ENCODE data around the gene NOL9.
"Not testable (repeated sequence)": the region's sequence is repeated elsewhere in the genome, so short reads cannot be mapped to it uniquely, and the experiment has no call there.

Gene NOL9

DNA sequence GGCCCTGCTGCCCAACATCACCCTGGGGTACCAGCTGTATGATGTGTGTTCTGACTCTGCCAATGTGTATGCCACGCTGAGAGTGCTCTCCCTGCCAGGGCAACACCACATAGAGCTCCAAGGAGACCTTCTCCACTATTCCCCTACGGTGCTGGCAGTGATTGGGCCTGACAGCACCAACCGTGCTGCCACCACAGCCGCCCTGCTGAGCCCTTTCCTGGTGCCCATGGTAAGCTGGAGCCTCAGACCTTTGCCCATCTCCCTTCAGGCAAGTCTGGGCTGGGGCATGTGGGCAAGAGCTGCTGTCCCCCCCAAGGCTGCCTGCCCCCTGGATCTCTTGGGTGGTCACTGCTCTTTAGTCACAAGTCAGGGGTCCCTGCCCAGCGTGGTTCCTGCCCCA is 16.7 kb upstream of the NOL9 start:
- no peak for DNase-seq

DNA sequence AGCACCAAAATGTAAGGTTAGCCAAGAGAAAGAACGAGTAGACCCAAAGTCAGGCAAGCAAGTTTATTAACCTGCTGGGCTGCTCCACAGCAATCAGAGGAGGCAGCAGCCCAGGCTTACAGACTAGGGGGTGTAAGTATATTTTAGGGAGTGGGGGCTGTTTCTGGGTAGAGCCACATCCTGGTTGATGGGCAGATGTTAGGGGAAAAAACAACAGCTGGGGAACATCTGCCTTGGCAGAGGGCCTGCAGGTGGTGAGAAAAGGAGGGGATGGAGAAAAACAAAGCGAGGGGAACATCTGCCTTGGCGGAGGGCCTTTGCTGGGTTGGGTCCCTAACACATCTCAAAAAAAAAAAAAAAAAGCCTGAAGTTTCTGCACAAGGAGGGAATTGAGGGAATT is 15.8 kb upstream of the NOL9 start:
- DNase-seq: no peak

DNA sequence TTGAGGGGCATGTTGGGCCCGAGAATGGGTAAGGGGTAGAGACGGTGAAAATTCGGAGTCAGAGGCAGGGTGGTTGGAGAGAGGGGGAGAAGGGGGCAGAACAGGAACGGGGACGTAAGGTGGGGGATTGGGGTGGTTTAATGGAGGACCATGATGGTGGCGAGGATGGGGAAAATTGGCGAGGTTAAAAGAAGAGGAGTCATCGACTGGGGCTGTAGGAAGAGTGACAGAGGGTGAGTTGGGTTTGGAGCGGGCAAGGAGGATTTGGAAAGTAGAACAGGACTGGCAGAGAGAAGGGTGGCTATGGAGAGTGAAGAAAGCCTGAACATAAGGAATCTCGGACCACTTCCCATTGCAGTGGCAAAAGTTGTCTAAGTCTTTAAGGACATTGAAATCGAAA is 14.7 kb upstream of the NOL9 start:
- no peak for DNase-seq

GRCh38 chr1:6560267-6560666 is 6.0 kb upstream of the NOL9 start:
- no peak for DNase-seq

GRCh38 chr1:6559161-6559560 is 4.8 kb upstream of the NOL9 start:
- DNase-seq: not testable (repeated sequence)

DNA sequence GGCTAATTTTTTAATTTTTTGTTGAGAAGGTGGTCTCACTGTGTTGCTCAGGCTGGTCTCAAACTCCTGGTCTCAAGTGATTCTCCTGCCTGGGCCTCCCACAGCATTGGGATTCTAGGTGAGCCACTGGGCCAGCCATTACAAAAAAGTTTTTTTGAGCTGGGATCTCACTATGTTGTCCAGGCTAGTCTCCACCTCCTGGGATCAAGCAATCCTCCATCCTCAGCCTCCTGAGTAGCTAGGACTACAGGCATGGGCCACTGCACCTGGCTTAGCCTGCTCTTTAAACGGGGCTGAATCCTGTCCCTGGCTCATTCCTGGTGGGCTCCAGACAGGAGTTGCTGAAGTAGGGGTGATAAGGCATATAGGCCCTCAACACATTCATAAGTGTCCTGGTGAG is 3.3 kb upstream of the NOL9 start:
- DNase-seq: no peak

GRCh38 chr1:6554907-6555778 is 830 bp upstream of the NOL9 start, which contains the start of gene TAS1R1:
Gene TAS1R1 (plus strand): TSS chr1:6555307. CDS start chr1:6555374, 67 bp downstream.
- DNase-seq: no peak

DNA sequence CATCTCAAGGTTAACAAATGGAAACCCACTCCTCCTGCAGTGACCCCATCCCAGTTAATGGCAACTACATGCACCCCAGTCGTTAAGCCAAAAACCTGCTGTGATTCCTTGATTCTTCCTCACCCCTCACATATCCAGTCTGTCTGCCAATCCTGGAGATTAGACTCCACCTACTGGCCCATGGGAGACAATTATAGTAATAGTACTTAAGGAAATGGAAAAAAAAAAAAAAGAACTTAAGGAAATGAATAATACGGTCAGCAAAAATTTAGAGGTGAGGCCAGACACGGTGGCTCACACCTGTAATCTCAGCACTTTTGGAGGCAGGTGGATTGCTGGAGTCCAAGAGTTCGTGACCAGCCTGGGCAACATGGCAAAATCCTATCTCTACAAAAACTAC is 7.0 kb downstream of the NOL9 start:
- DNase-seq: no peak

DNA sequence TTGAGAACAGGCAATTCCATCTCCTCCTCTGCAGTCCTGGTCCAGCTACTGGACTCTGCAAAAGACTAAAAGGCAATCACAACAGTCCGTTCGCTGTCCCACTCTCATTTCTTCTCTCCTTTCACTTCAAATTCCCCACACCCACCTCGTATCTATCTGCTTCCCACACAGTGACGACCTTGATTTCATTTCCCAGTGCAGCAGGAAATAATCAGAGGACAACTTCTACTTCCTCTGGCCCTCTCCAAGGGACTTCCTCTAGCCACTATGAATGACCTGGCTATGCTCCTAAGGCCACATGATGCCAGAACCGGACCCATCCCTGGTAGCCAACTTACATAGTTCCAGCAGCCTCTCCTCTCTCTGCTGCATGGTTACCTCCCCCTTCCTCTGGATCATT is 8.0 kb downstream of the NOL9 start:
- no peak for DNase-seq

DNA sequence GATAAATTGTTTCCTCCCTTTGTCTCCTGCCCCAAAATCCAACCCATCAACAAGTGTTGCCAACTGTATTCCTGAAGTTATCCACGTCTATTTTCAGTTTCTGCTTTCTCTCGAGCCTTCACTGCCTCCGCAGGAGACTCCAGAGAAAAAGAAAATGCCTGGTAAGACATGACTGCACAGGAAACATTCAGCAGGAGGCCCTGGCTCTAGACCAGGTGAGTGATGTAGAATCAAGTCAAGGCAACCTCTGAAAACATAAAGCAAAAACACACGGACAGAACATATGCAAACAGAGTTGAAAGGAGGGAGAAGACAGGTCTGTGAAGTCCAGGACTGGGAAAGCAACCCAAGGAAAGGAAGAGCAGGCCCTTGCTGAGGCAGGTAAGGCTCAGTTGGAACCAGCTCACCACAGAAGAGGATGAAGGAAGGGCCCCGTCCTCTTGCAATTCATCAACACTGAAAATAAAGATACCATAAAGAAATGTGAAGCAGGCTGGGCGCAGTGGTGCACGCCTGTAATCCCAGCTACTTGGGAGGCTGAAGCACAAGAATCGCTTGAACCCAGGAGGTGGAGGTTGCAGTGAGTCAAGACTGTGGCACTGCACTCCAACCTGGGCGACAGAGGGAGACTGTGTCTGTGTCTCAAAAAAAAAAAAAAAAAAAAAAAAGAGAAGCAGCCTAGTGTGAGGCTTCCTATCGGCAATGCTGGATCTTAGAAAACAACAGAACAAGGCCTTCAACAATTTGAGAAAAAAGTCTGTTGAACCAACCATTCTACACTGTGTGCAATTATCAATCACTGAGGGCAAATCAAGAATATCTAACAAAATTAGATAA is 8.8 kb downstream of the NOL9 start:
- no peak for DNase-seq

- DNase-seq: no peak
Measured at GRCh38 chr1:6544831-6545230, 9.5 kb downstream of the NOL9 start.

GRCh38 chr1:6538956-6539355 is 15.4 kb downstream of the NOL9 start:
- no peak for DNase-seq

DNA sequence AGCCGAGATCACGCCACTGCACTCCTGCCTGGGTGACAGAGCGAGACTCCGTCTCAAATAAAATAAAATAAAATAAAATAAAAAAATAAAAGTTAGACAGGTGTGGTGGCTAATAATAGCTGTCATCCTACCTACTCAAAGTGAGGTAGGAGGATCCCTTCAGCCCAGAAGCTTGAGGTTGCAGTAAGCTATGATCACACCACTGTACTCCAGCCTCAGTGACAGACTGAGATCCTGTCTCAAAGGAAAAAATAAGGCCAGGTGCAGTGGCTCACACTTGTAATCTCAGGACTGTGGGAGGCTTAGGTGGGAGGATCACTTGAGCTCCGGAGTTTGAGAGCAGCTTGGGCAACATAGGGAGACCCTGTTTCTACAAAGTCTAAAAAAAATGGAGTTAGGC is 18.0 kb downstream of the NOL9 start:
- DNase-seq: no peak

- no peak for DNase-seq
Measured at GRCh38 chr1:6535214-6535613, 19.1 kb downstream of the NOL9 start.

- no peak for DNase-seq
Measured at GRCh38 chr1:6534248-6534822, 20.0 kb downstream of the NOL9 start.

- no peak for DNase-seq
Measured at GRCh38 chr1:6531996-6532395, 22.3 kb downstream of the NOL9 start.

GRCh38 chr1:6530504-6531160 is 23.7 kb downstream of the NOL9 start:
- DNase-seq: no peak

GRCh38 chr1:6528492-6528891 is 25.8 kb downstream of the NOL9 start:
- DNase-seq: no peak

DNA sequence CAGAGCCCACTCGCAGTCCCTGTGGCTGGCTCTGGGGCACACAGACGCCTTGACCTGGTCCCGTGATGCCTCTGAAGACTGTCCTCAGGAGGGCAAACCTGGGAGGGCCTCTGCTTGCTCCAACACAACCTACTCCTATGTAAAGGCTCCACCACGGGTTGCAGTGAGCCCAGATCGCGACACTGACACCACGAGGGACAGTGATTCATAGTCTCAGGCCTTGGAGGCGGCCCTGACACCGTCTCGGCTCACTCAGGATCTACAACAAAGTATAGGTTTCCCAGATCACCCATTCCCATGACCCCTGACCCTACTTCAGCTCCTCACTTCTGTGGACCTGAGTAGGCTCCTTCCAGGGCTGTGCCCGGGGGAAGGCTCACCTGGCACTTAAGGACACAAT is 28.0 kb downstream of the NOL9 start:
- DNase-seq: no peak

GRCh38 chr1:6523566-6523965 is 30.7 kb downstream of the NOL9 start:
- no peak for DNase-seq

DNA sequence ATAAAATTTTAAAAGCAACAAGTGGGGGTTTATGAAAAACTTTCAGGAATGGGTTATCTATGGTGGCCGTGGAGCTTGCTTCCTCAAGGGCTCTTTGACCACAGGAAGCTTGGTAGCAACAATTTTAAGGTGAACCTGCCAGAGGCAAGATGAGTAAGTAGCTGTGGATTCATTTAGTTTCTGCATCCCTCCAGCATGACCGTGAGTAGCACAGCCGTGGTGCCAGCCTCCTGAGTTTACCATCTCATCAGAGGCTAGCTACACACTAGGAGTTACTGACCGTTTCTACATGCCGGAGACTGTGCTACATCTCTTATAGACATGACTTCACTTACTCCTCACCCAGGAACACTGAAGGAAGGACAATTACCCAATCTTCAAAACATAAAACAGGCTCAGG is 32.8 kb downstream of the NOL9 start:
- no peak for DNase-seq

GRCh38 chr1:6519935-6520671 is 34.2 kb downstream of the NOL9 start:
- DNase-seq: peak; percentile 8

Data from NCI-H187 treated with DMSO at 0.1 percent for 48 hours (cell line).